COR-L47 (cell line): ENCODE measurements around the gene TOGARAM2.
A peak's percentile ranks its signal among the peaks of the same experiment; 100 is the strongest.

Source experiments
- DNase-seq: peaks from one replicate; lab custom pipeline; 2025; lab: John Stamatoyannopoulos, UW

Gene TOGARAM2

GRCh38 chr2:28981016-28981441 lies at the start of gene TOGARAM2:
Gene TOGARAM2, plus strand, starts transcription at chr2:28981298. Its CDS starts 13,537 bp downstream, at chr2:28994835.
- peak; percentile 27 for DNase-seq

GRCh38 chr2:28934769-28935168 lies 46.3 kb upstream of the TOGARAM2 start:
- no peak for DNase-seq

- no peak for DNase-seq
Measured at GRCh38 chr2:28941008-28941407, 40.1 kb upstream of the TOGARAM2 start.

GRCh38 chr2:28944535-28945248 lies 36.4 kb upstream of the TOGARAM2 start:
- no peak for DNase-seq

GRCh38 chr2:28948160-28948559 lies 32.9 kb upstream of the TOGARAM2 start:
- DNase-seq: no peak

GRCh38 chr2:28949190-28949589 lies 31.9 kb upstream of the TOGARAM2 start:
- no peak for DNase-seq

- DNase-seq: no peak
Measured at GRCh38 chr2:28949617-28950305, 31.3 kb upstream of the TOGARAM2 start.

GRCh38 chr2:28950941-28951630 lies 30.0 kb upstream of the TOGARAM2 start:
- no peak for DNase-seq

GRCh38 chr2:28951910-28952835 lies 28.9 kb upstream of the TOGARAM2 start:
- no peak for DNase-seq

GRCh38 chr2:28952836-28953211 lies 28.3 kb upstream of the TOGARAM2 start:
- DNase-seq: no peak

GRCh38 chr2:28955467-28955866 lies 25.6 kb upstream of the TOGARAM2 start:
- no peak for DNase-seq

GRCh38 chr2:28956415-28956826 lies 24.7 kb upstream of the TOGARAM2 start:
- DNase-seq: peak; percentile 18

GRCh38 chr2:28956890-28957289 lies 24.2 kb upstream of the TOGARAM2 start:
- DNase-seq: no peak

GRCh38 chr2:28958689-28959088 lies 22.4 kb upstream of the TOGARAM2 start:
- DNase-seq: peak; percentile 73

- DNase-seq: no peak
Measured at GRCh38 chr2:28960401-28960800, 20.7 kb upstream of the TOGARAM2 start.

GRCh38 chr2:28962505-28962904 lies 18.6 kb upstream of the TOGARAM2 start:
- no peak for DNase-seq

GRCh38 chr2:28970464-28971160 lies 10.5 kb upstream of the TOGARAM2 start:
- no peak for DNase-seq

- no peak for DNase-seq
Measured at GRCh38 chr2:28972778-28973335, 8.2 kb upstream of the TOGARAM2 start.

- DNase-seq: no peak
Measured at GRCh38 chr2:28974252-28974651, 6.8 kb upstream of the TOGARAM2 start.

GRCh38 chr2:28975671-28976070 lies 5.4 kb upstream of the TOGARAM2 start:
- DNase-seq: no peak

- no peak for DNase-seq
Measured at GRCh38 chr2:28976584-28976983, 4.5 kb upstream of the TOGARAM2 start.
